ENCODE results near the gene CBFA2T2. TPM values are rescaled to one million over a fixed set of nuclear protein-coding genes. Genes with fewer than 3 reads are reported as not detected.
"Not testable (repeated sequence)": the region's sequence is repeated elsewhere in the genome, so short reads cannot be mapped to it uniquely, and the experiment has no call there.

Gene CBFA2T2
- polyA plus RNA-seq, 1 donor from 2014 or later, result 22.8 TPM

DNA sequence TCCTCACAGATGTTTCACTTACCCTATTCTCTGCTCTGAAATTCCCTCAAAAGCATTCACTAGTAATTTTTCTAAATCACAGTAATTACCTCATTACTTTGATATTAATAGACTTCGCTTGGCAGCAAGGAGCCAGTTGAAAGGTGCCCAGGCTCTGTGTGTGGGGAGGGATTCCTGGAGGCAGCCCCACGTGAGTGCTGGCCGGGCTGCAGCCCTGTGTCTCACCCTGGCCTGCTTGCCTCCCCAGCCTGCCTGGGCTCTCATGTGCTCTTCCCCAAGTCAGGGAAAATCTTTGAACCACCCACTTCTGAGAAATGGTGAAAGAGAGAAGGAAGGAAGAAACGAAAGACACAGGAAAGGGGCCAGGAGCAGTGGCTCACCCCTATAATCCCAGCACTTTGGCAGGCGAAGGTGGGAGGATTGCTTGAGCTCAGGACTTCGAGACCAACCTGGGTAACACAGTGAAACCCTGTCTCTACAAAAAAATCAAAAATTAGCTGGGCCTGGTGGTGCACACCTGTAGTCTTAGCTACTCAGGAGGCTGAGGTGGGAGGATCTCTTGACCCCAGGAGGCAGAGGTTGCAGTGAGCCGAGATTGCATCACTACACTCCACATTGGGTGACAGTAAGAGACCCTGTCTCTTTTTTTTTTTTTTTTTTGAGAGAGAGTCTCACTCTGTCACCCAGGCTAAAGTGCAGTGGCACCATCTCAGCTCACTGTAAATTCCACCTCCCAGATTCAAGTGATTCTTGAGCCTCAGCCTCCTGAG is 26.4 kb upstream of the CBFA2T2 start:
- no peaks in the 10 kb centered on the region for H3K36me3 Mint-ChIP-seq
- H3K27me3 Mint-ChIP-seq, result no peaks in the 10 kb centered on the region
- no peak overlapping the region for H3K27ac Mint-ChIP-seq
- H3K4me1 Mint-ChIP-seq, result peaks cover 11 to 24% (median 17%) of the 10 kb centered on the region in 3 donors
- H3K4me3 Mint-ChIP-seq, result peak overlapping the region in 2 of 4 donors; percentile 1 to 78
- no peaks in the 10 kb centered on the region for H3K9me3 Mint-ChIP-seq

DNA sequence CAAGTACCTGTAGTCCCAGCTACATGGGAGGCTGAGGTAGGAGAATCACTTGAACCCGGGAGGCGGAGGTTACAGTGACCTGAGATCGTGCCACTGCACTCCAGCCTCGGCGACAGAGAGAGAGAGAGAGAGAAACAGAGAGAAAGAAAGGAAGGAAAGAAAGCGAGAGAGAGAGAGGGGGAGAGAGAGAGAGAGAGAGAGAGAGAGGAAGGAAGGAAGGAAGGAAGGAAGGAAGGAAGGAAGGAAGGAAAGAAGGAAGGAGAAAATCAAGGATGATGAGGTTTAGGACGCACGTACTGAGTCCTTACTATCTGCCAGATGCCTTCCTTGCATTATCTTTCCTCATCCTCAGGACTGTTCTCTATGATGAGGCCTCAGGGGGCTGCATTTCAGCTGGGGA is 25.1 kb upstream of the CBFA2T2 start:
- Mint-ChIP-seq H3K4me3 (peak overlapping the region in 1 of 4 donors; percentile 14), H3K27ac (peak overlapping the region in 1 of 3 donors; percentile 96)

GRCh38 chr20:33465481-33466302 is 24.2 kb upstream of the CBFA2T2 start:
- Mint-ChIP-seq H3K27ac (peak overlapping the region; percentile 4 to 96 (median 53)), H3K4me3 (peak overlapping the region in 3 of 4 donors; percentile 9 to 85 (median 82)), H3K4me1 (peaks cover 10 to 22% (median 17%) of the 10 kb centered on the region in 3 donors), H3K27me3 (no peaks in the 10 kb centered on the region), H3K36me3 (no peaks in the 10 kb centered on the region), H3K9me3 (no peaks in the 10 kb centered on the region)

More for the DNA sequence above, 25.1 kb upstream of the CBFA2T2 start:
- H3K4me1 Mint-ChIP-seq, result peaks cover 11 to 24% (median 17%) of the 10 kb centered on the region in 3 donors
- H3K9me3 Mint-ChIP-seq, H3K36me3 Mint-ChIP-seq, H3K27me3 Mint-ChIP-seq: not testable (repeated sequence)

GRCh38 chr20:33466303-33466646 is 23.6 kb upstream of the CBFA2T2 start:
- peak overlapping the region in 3 of 4 donors; percentile 9 to 85 (median 82) for H3K4me3 Mint-ChIP-seq
- H3K27me3 Mint-ChIP-seq, result no peaks in the 10 kb centered on the region
- H3K27ac Mint-ChIP-seq, result peak overlapping the region; percentile 4 to 96 (median 35)
- H3K36me3 Mint-ChIP-seq, result no peaks in the 10 kb centered on the region
- peaks cover 7 to 22% (median 14%) of the 10 kb centered on the region in 3 donors for H3K4me1 Mint-ChIP-seq
- no peaks in the 10 kb centered on the region for H3K9me3 Mint-ChIP-seq

DNA sequence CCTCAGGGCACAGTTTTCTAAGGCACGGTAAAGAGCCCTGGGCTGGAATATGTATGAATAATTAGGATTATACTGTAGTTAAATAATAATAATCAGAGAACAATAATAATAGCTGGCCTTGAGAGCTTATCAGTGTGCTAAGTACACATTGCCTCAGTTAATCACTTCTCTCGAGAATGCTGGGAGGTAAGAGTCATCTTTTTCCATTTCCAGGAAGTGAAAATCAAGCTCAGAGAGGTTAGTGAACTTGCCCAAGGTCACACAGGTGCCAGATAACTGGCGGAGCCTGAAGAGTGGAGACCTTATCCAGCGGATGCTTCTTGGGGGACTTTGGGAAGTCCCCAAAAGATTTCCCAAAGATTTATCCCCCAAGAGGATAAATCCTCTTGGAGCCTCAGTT is 19.4 kb upstream of the CBFA2T2 start:
- H3K4me3 Mint-ChIP-seq, result no peak overlapping the region
- H3K36me3 Mint-ChIP-seq, result no peaks in the 10 kb centered on the region
- H3K27me3 Mint-ChIP-seq, result no peaks in the 10 kb centered on the region
- H3K4me1 Mint-ChIP-seq, result peaks cover 10 to 15% (median 10%) of the 10 kb centered on the region in 3 donors
- H3K27ac Mint-ChIP-seq, result no peak overlapping the region
- no peaks in the 10 kb centered on the region for H3K9me3 Mint-ChIP-seq

GRCh38 chr20:33470866-33471265 is 19.0 kb upstream of the CBFA2T2 start:
- no peaks in the 10 kb centered on the region for H3K36me3 Mint-ChIP-seq
- H3K4me1 Mint-ChIP-seq, result peaks cover 9 to 14% (median 10%) of the 10 kb centered on the region in 3 donors
- no peak overlapping the region for H3K27ac Mint-ChIP-seq
- H3K27me3 Mint-ChIP-seq, result no peaks in the 10 kb centered on the region
- H3K9me3 Mint-ChIP-seq, result no peaks in the 10 kb centered on the region
- no peak overlapping the region for H3K4me3 Mint-ChIP-seq

- Mint-ChIP-seq H3K4me3 (no peak overlapping the region), H3K36me3 (no peaks in the 10 kb centered on the region), H3K27ac (no peak overlapping the region), H3K4me1 (peaks cover 8 to 11% (median 10%) of the 10 kb centered on the region in 3 donors), H3K9me3 (no peaks in the 10 kb centered on the region), H3K27me3 (no peaks in the 10 kb centered on the region)
These were observed 16.9 kb upstream of the CBFA2T2 start for GRCh38 chr20:33472868-33473435.

- no peaks in the 10 kb centered on the region for H3K9me3 Mint-ChIP-seq
- H3K36me3 Mint-ChIP-seq, result no peaks in the 10 kb centered on the region
- H3K4me3 Mint-ChIP-seq, result no peak overlapping the region
- H3K27ac Mint-ChIP-seq, result no peak overlapping the region
- H3K27me3 Mint-ChIP-seq, result no peaks in the 10 kb centered on the region
- peaks cover 10 to 15% (median 11%) of the 10 kb centered on the region in 3 donors for H3K4me1 Mint-ChIP-seq
These were observed 15.6 kb upstream of the CBFA2T2 start for GRCh38 chr20:33474097-33474873.

GRCh38 chr20:33474963-33475362 is 14.9 kb upstream of the CBFA2T2 start:
- no peaks in the 10 kb centered on the region for H3K36me3 Mint-ChIP-seq
- peaks cover 10 to 15% (median 11%) of the 10 kb centered on the region in 3 donors for H3K4me1 Mint-ChIP-seq
- no peak overlapping the region for H3K27ac Mint-ChIP-seq
- H3K27me3 Mint-ChIP-seq, result no peaks in the 10 kb centered on the region
- no peaks in the 10 kb centered on the region for H3K9me3 Mint-ChIP-seq
- H3K4me3 Mint-ChIP-seq, result peak overlapping the region in 1 of 4 donors; percentile 84

GRCh38 chr20:33475381-33476152 is 14.3 kb upstream of the CBFA2T2 start:
- H3K27ac Mint-ChIP-seq, result peak overlapping the region in 1 of 3 donors; percentile 84
- peak overlapping the region in 2 of 4 donors; percentile 69 to 84 for H3K4me3 Mint-ChIP-seq
- H3K4me1 Mint-ChIP-seq, result peaks cover 10 to 15% (median 11%) of the 10 kb centered on the region in 3 donors
- no peaks in the 10 kb centered on the region for H3K9me3 Mint-ChIP-seq
- no peaks in the 10 kb centered on the region for H3K36me3 Mint-ChIP-seq
- H3K27me3 Mint-ChIP-seq, result no peaks in the 10 kb centered on the region

DNA sequence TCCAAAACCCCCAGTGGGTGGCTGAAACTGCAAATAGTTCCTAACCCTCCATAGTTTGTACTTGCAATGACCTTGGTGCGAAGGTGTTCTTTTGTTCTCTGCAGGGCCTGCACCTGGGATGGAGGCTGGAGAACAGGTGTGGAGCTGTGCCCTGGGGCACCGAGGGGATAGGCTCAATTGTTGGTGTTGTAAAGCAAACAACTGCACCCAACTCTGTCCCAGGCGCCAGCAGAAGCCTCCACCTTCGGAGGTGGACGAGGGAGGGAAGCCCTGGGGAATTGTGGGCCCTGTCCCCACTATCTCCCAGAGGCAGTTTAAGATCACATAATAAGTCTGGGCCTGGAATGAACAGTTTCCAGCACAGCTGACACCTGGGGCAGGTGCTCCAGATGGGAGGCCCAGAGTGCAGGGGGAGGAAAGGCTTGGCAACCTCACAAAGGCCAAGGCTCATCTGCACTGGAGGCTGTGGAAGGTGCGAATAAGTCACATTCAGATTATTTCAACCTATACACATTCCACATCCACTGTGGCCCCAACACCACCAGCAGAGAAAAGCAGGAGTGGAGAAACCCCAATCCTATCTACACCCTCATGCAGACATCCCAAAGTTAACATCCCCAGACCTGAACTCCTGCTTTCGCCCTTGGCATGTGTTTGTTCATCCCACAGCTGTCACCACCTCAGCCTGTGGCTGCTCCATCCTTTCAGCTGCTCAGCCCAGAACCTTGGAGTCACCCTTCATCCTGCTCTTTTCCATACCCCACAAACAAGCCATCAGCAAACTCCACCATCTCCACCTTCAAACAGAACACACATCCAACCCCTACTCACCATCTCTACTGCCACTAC is 12.3 kb upstream of the CBFA2T2 start:
- H3K27me3 Mint-ChIP-seq, result no peaks in the 10 kb centered on the region
- H3K27ac Mint-ChIP-seq, result peak overlapping the region in 1 of 3 donors; percentile 9
- peaks cover 10 to 15% (median 11%) of the 10 kb centered on the region in 3 donors for H3K4me1 Mint-ChIP-seq
- H3K9me3 Mint-ChIP-seq, result no peaks in the 10 kb centered on the region
- peak overlapping the region in 1 of 4 donors; percentile 33 for H3K4me3 Mint-ChIP-seq
- no peaks in the 10 kb centered on the region for H3K36me3 Mint-ChIP-seq

GRCh38 chr20:33480048-33480447 is 9.8 kb upstream of the CBFA2T2 start:
- H3K36me3 Mint-ChIP-seq, result no peaks in the 10 kb centered on the region
- peak overlapping the region in 1 of 3 donors; percentile 16 for H3K27ac Mint-ChIP-seq
- no peaks in the 10 kb centered on the region for H3K27me3 Mint-ChIP-seq
- H3K9me3 Mint-ChIP-seq, result no peaks in the 10 kb centered on the region
- peaks cover 6 to 11% (median 10%) of the 10 kb centered on the region in 3 donors for H3K4me1 Mint-ChIP-seq
- H3K4me3 Mint-ChIP-seq, result no peak overlapping the region

DNA sequence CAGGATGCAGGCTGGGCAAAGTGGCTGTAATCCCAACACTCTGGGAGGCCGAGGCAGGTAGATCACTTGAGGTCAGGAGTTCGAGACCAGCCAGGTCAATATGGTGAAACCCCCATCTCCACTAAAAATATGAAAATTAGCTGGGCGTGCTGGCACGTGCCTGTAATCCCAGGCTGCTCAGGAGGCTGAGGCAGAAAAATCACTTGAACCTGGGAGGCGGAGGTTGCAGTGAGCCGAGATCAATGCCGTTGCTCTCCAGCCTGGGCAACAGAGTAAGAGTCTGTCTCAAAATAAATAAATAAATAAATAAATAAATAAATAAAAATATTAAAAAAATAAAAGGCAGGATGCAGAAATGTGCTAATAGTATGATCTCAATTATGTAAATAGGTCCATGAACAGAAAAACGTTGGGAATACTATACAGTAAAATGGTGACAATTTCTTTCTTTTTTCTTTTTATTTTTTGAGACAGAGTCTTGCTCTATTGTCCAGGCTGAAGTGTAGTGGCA is 8.4 kb upstream of the CBFA2T2 start:
- no peaks in the 10 kb centered on the region for H3K36me3 Mint-ChIP-seq
- peaks cover 3 to 6% (median 3%) of the 10 kb centered on the region in 3 donors for H3K4me1 Mint-ChIP-seq
- no peaks in the 10 kb centered on the region for H3K9me3 Mint-ChIP-seq
- no peak overlapping the region for H3K27ac Mint-ChIP-seq
- H3K27me3 Mint-ChIP-seq, result no peaks in the 10 kb centered on the region
- H3K4me3 Mint-ChIP-seq, result no peak overlapping the region
